K562 (cell line): Measurements from ENCODE around the gene MYLK2. TPM values are rescaled to one million over a fixed set of nuclear protein-coding genes. Genes with fewer than 3 reads are reported as not detected.

Experiments
- ATAC-seq: fragments of 200-7000 bp; cut with Tn5 transposase; 3 replicates; pipeline ENCODE4 v1.9.1; 2020; ENCODE audit warnings: moderate library complexity
- BruUV-seq: library from RNA; stranded (reverse); fragments of 400-500 nt; replicated peaks from 2 replicates; lab custom pipeline; 2021; lab: Mats Ljungman, UMichigan
- CTCF ChIA-PET: fragments of 300-600 bp; formaldehyde crosslinking; extraction: SDS; loops from one replicate; lab custom pipeline; 2021; ENCODE audit warnings: low intra/inter-chr PET ratio; lab: Yijun Ruan, JAX
- POLR2A ChIA-PET: fragments of 300-600, 350-650 bp; sonication (Branson Sonifier 250); formaldehyde crosslinking; extraction: SDS; loops from one replicate; lab custom pipeline; 2021; ENCODE audit warnings: antibody characterized with exemption, inconsistent platforms; lab: Yijun Ruan, JAX
- DNase-seq, 4 experiments: peaks; one replicate each; pipeline versions ENCODE4 v3.0.0 to v3.0.0-alpha.2; 2011 to 2018; ENCODE audit warnings: low spot score in 3 of 4, mixed read lengths in 3 of 4; ENCODE audit errors: extremely low read depth in 1 of 4
- FAIRE-seq: peaks from 2 replicates; lab custom pipeline; 2011; peaks lifted over from hg19 to GRCh38; lab: Jason Lieb, UNC
- H2AFZ ChIP-seq: 2 replicates; pipeline ENCODE4 v1.6.0; 2011; ENCODE audit warnings: low read depth, low read length, control low read depth, inconsistent platforms
- H3K27ac ChIP-seq: fragments of 200-600 bp; 3 replicates; pipeline ENCODE4 v1.8.0; 2011; ENCODE audit warnings: low read depth, mild to moderate bottlenecking, control low read depth, inconsistent platforms, low read length, moderate library complexity, mixed read lengths; ENCODE audit errors: extremely low read depth
- H3K27me3 ChIP-seq, 2 experiments: fragments of 300-600 bp in 1 of 2; 2 replicates in 1 of 2; 3 replicates in 1 of 2; pipeline versions ENCODE4 v1.6.0 to v1.8.0; 2011; ENCODE audit warnings: inconsistent platforms in 2 of 2, low read length in 2 of 2, mild to moderate bottlenecking in 1 of 2, mixed read lengths in 1 of 2, moderate library complexity in 1 of 2; ENCODE audit not compliant: control insufficient read depth in 2 of 2, insufficient read depth in 2 of 2
- H3K36me3 ChIP-seq: fragments of 300-600 bp; 3 replicates; pipeline ENCODE4 v1.8.0; 2011; ENCODE audit warnings: mild to moderate bottlenecking, low read length, inconsistent platforms; ENCODE audit not compliant: control insufficient read depth, insufficient read depth
- H3K4me1 ChIP-seq, 2 experiments: fragments of 200-600 bp in 1 of 2; replicated peaks in 1 of 2; 2 replicates in 1 of 2; 3 replicates in 1 of 2; pipeline versions ENCODE4 v1.5.1 to v1.8.0; 2011; ENCODE audit warnings: inconsistent platforms in 2 of 2, low read length in 2 of 2, mild to moderate bottlenecking in 1 of 2, mixed read lengths in 1 of 2, moderate library complexity in 1 of 2; ENCODE audit not compliant: control insufficient read depth in 2 of 2, insufficient read depth in 2 of 2
- H3K4me2 ChIP-seq: 2 replicates; pipeline ENCODE4 v1.6.1; 2011; ENCODE audit warnings: low read length, control low read depth, inconsistent platforms, mixed read lengths; ENCODE audit not compliant: insufficient read depth
- H3K4me3 ChIP-seq: fragments of 200-600 bp; sonication (generic), shearing (Covaris generic); 2 replicates; pipeline ENCODE4 v1.5.1; 2016; ENCODE audit warnings: control low read depth, inconsistent platforms
- H3K79me2 ChIP-seq: fragments of 200-600 bp; 3 replicates; pipeline ENCODE4 v1.8.0; 2011; ENCODE audit warnings: low read length, inconsistent platforms; ENCODE audit not compliant: control insufficient read depth, insufficient read depth
- H3K9ac ChIP-seq, 2 experiments: 2 replicates each; pipeline versions ENCODE4 v1.6.0 to v1.6.1; 2011; ENCODE audit warnings: low read depth in 2 of 2, low read length in 2 of 2, control low read depth in 1 of 2, inconsistent platforms in 1 of 2, mild to moderate bottlenecking in 1 of 2, mixed read lengths in 1 of 2; ENCODE audit not compliant: insufficient read depth in 1 of 2
- H3K9me1 ChIP-seq: one replicate; pipeline ENCODE4 v1.6.0; 2011; ENCODE audit warnings: inconsistent platforms, mild to moderate bottlenecking, low read length, moderate library complexity; ENCODE audit not compliant: control insufficient read depth, insufficient read depth
- H3K9me3 ChIP-seq: replicated peaks from 2 replicates; pipeline ENCODE4 v1.5.1; 2011; ENCODE audit warnings: low read depth, low read length, inconsistent platforms; ENCODE audit not compliant: control insufficient read depth, insufficient read depth
- H4K20me1 ChIP-seq: replicated peaks from 2 replicates; pipeline ENCODE4 v1.6.1; 2011; ENCODE audit warnings: low read length, inconsistent platforms, mixed read lengths; ENCODE audit not compliant: control insufficient read depth, insufficient read depth
- FOXO4 ChIP-seq: fragments of 450-650 bp; formaldehyde crosslinking; IDR thresholded peaks from 2 replicates; pipeline ENCODE4 v1.4.0; 2020; ENCODE audit warnings: mild to moderate bottlenecking, moderate library complexity
- HMG20A ChIP-seq: fragments of 450-650 bp; formaldehyde crosslinking; conservative IDR thresholded peaks from 2 replicates; pipeline ENCODE4 v1.4.0; 2020; ENCODE audit warnings: mild to moderate bottlenecking, mixed read lengths
- MIER1 ChIP-seq: fragments of 450-650 bp; IDR thresholded peaks from 2 replicates; pipeline ENCODE4 v1.6.1; 2016; ENCODE audit warnings: antibody characterized with exemption, mild to moderate bottlenecking, low read depth
- PBX2 ChIP-seq, 2 experiments: IDR thresholded peaks in 1 of 2; conservative IDR thresholded peaks in 1 of 2; 2 replicates each; pipeline ENCODE4 v1.6.1; 2016; ENCODE audit warnings: low read depth in 2 of 2, mild to moderate bottlenecking in 1 of 2, missing compliant biosample characterization in 1 of 2, missing genetic modification characterization in 1 of 2, moderate library complexity in 1 of 2
- SIX5 ChIP-seq, 2 experiments: IDR thresholded peaks; 2 replicates each; pipeline ENCODE4 v1.6.1; 2011; ENCODE audit warnings: low read length in 2 of 2, borderline replicate concordance in 1 of 2, low read depth in 1 of 2, mild to moderate bottlenecking in 1 of 2, moderate library complexity in 1 of 2; ENCODE audit not compliant: insufficient read depth in 1 of 2
- ZKSCAN8 ChIP-seq: fragments of 200-800 bp; sonication (Bioruptor generic); IDR thresholded peaks from 2 replicates; pipeline ENCODE4 v1.6.1; 2016; ENCODE audit warnings: missing genetic modification characterization, missing compliant biosample characterization
- ZNF263 ChIP-seq: sonication (generic); formaldehyde crosslinking; IDR thresholded peaks from 2 replicates; pipeline ENCODE4 v1.8.0; 2022; ENCODE audit warnings: mild to moderate bottlenecking, missing genetic modification reagents, borderline replicate concordance
- ZNF274 ChIP-seq: IDR thresholded peaks from 2 replicates; pipeline ENCODE4 v1.6.1; 2011; ENCODE audit warnings: low read depth, mild to moderate bottlenecking, low read length, moderate library complexity, borderline replicate concordance
- ZNF282 ChIP-seq: sonication (generic); formaldehyde crosslinking; IDR thresholded peaks from 2 replicates; pipeline ENCODE4 v1.8.1; 2023; ENCODE audit warnings: missing genetic modification reagents
- ZNF695 ChIP-seq: fragments of 450-650 bp; formaldehyde crosslinking; IDR thresholded peaks from 2 replicates; pipeline ENCODE4 v1.4.0; 2020; ENCODE audit warnings: mild to moderate bottlenecking, moderate library complexity
- ZNF699 ChIP-seq: fragments of 250-450 bp; sonication (Bioruptor Pico); IDR thresholded peaks from 2 replicates; pipeline ENCODE4 v1.8.0; 2021; ENCODE audit warnings: mild to moderate bottlenecking, moderate library complexity; ENCODE audit not compliant: insufficient replicate concordance
- ZNF77 ChIP-seq: fragments of 250-450 bp; sonication (Bioruptor Pico); IDR thresholded peaks from 2 replicates; pipeline ENCODE4 v1.5.0; 2020
- WGBS: fragments of 100-300 bp; shearing (Covaris generic); methylation state at CpG from one replicate; pipeline ENCODE4 v1.1.6; 2016; ENCODE audit warnings: low coverage, mixed read lengths; ENCODE audit not compliant: insufficient coverage; ENCODE audit errors: missing lambda C conversion rate; 5-methylcytosine and 5-hydroxymethylcytosine counted together
- in situ Hi-C: fragments of 300-500 bp; cut with MboI; formaldehyde crosslinking; loops from 4 replicates; pipeline ENCODE4 v1.15.0; 2018; ENCODE audit warnings: inconsistent platforms, mixed read lengths
- intact Hi-C: fragments of 100-400 bp; cut with micrococcal nuclease; formaldehyde crosslinking; loops from 2 replicates; pipeline ENCODE4 v1.14.2; 2022
- polyA plus RNA-seq, 8 experiments: library from polyadenylated mRNA; depleted of rRNA in 4 of 8; stranded (reverse) in 5 of 8; unstranded in 3 of 8; fragments of >200 nt; fragmentation: Nextera tagmentation in 2 of 8; fragmentation: Illumina TruSeq in 1 of 8; extraction: Ambion mirVana in 2 of 8; extraction: Trizol in 1 of 8; gene quantifications; 2 replicates each; pipeline versions ENCODE4 v1.2.1 to v1.2.3, GENCODE V29; 2011 to 2014; ENCODE audit warnings: inconsistent platforms in 1 of 8, missing spikeins in 1 of 8
- total RNA-seq, 7 experiments: library from RNA; depleted of rRNA in 6 of 7; stranded (reverse); fragments of >200 nt in 6 of 7; fragmentation: Illumina TruSeq in 2 of 7; extraction: Trizol in 2 of 7; gene quantifications; 2 replicates each; pipeline versions ENCODE4 v1.2.1 to v1.2.3, GENCODE V29; 2011 to 2021; ENCODE audit warnings: low replicate concordance in 1 of 7
- TF ChIP-seq, protein P1 (sequence below): fragments of 250-450 bp; sonication (Bioruptor Pico); IDR thresholded peaks from 2 replicates; pipeline ENCODE4 v1.8.0; 2022; ENCODE audit warnings: inconsistent platforms, mild to moderate bottlenecking, moderate library complexity, borderline replicate concordance

Gene MYLK2
- total and polyA plus RNA-seq, 9 of the 15 experiments (the other 6 are each of a cell fraction or from before 2014, with no cell fraction given): 0.07 to 0.53 (median 0.18) TPM; not detected in 2

DNA sequence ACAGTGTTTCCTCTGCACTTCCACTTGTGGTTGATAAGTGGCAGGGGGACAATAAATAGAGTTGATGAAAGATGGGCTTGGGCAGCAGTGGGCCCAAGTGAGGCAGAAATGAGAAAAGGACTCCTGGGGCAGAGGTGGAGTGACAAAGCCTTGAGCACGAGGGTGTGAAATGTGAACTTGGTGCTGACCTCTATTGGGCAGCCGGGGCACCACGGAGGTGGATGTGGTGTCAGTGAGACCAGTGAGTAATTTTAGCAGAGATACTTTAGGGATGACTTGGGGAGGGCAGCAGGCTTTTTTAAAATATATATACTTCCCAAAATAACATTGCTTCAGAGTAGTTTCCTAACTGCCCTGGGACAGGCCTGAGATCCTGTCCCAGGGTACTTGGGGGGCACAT lies 30.6 kb upstream of the MYLK2 start (continued):
- no peak for TF ChIP-seq ZNF695 (CRISPR knock-in tag)

GRCh38 chr20:31790401-31790800 lies 28.8 kb upstream of the MYLK2 start:
- peaks cover 91% of the 10 kb centered on the region for H3K36me3 ChIP-seq
- H3K27ac ChIP-seq: no peak overlapping the region
- no peaks in the 10 kb centered on the region for H3K4me1 ChIP-seq
- no peaks in the 10 kb centered on the region for H3K27me3 ChIP-seq
- in situ Hi-C loops: no loop called here
- H3K9me1 ChIP-seq: no peaks in the 10 kb centered on the region
- no peak overlapping the region for H2AFZ ChIP-seq
- no peaks in the 10 kb centered on the region for H4K20me1 ChIP-seq
- H3K9me3 ChIP-seq: no peaks in the 10 kb centered on the region
- ATAC-seq (no peak), DNase-seq (no peak), FAIRE-seq (no peak)
- H3K4me3 ChIP-seq: no peak overlapping the region
- intact Hi-C loops: loop anchor here (10.0 kb wide), 1 partner anchor 156 kb away; the partner anchor contains the start of gene COX4I2
- CTCF ChIA-PET: no interaction called here
- WGBS: 92% methylated on average over 3 of the region's 3 CpGs
- POLR2A ChIA-PET: no interaction called here
- no TSS peak for BruUV-seq
- H3K9ac ChIP-seq: no peak overlapping the region
- H3K4me2 ChIP-seq: no peak overlapping the region
- TF ChIP-seq HMG20A (CRISPR knock-in tag) (no peak), ZNF699 (CRISPR knock-in tag) (no peak), ZNF77 (CRISPR knock-in tag) (no peak), MIER1 (no peak), ZNF263 (no peak), ZNF274 (no peak), ZNF282 (CRISPR knock-in tag) (no peak), FOXO4 (no peak), ZKSCAN8 (CRISPR knock-in tag) (no peak), PBX2 (CRISPR knock-in tag; IDR thresholded peaks at IDR 0.05; ENCODE audit: low read depth) (no peak), PBX2 (tag; conservative IDR thresholded peaks at IDR 0.05; ENCODE audit: low read depth) (no peak), SIX5 (IDR thresholded peaks at IDR 0.05; ENCODE audit: borderline replicate concordance in 1 of 2, insufficient read depth in 1 of 2, low read depth in 1 of 2, low read length in 2 of 2) (no peak)
- TF ChIP-seq, protein P1, sequence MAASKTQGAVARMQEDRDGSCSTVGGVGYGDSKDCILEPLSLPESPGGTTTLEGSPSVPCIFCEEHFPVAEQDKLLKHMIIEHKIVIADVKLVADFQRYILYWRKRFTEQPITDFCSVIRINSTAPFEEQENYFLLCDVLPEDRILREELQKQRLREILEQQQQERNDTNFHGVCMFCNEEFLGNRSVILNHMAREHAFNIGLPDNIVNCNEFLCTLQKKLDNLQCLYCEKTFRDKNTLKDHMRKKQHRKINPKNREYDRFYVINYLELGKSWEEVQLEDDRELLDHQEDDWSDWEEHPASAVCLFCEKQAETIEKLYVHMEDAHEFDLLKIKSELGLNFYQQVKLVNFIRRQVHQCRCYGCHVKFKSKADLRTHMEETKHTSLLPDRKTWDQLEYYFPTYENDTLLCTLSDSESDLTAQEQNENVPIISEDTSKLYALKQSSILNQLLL (CRISPR knock-in tag): no peak
- H3K79me2 ChIP-seq: no peaks in the 10 kb centered on the region; the same call in 2 of the 3 replicates
